ENCODE data around the gene STAG3.
"Not testable (repeated sequence)": the region's sequence is repeated elsewhere in the genome, so short reads cannot be mapped to it uniquely, and the experiment has no call there.

Gene STAG3, protein sequence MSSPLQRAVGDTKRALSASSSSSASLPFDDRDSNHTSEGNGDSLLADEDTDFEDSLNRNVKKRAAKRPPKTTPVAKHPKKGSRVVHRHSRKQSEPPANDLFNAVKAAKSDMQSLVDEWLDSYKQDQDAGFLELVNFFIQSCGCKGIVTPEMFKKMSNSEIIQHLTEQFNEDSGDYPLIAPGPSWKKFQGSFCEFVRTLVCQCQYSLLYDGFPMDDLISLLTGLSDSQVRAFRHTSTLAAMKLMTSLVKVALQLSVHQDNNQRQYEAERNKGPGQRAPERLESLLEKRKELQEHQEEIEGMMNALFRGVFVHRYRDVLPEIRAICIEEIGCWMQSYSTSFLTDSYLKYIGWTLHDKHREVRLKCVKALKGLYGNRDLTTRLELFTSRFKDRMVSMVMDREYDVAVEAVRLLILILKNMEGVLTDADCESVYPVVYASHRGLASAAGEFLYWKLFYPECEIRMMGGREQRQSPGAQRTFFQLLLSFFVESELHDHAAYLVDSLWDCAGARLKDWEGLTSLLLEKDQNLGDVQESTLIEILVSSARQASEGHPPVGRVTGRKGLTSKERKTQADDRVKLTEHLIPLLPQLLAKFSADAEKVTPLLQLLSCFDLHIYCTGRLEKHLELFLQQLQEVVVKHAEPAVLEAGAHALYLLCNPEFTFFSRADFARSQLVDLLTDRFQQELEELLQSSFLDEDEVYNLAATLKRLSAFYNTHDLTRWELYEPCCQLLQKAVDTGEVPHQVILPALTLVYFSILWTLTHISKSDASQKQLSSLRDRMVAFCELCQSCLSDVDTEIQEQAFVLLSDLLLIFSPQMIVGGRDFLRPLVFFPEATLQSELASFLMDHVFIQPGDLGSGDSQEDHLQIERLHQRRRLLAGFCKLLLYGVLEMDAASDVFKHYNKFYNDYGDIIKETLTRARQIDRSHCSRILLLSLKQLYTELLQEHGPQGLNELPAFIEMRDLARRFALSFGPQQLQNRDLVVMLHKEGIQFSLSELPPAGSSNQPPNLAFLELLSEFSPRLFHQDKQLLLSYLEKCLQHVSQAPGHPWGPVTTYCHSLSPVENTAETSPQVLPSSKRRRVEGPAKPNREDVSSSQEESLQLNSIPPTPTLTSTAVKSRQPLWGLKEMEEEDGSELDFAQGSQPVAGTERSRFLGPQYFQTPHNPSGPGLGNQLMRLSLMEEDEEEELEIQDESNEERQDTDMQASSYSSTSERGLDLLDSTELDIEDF

DNA sequence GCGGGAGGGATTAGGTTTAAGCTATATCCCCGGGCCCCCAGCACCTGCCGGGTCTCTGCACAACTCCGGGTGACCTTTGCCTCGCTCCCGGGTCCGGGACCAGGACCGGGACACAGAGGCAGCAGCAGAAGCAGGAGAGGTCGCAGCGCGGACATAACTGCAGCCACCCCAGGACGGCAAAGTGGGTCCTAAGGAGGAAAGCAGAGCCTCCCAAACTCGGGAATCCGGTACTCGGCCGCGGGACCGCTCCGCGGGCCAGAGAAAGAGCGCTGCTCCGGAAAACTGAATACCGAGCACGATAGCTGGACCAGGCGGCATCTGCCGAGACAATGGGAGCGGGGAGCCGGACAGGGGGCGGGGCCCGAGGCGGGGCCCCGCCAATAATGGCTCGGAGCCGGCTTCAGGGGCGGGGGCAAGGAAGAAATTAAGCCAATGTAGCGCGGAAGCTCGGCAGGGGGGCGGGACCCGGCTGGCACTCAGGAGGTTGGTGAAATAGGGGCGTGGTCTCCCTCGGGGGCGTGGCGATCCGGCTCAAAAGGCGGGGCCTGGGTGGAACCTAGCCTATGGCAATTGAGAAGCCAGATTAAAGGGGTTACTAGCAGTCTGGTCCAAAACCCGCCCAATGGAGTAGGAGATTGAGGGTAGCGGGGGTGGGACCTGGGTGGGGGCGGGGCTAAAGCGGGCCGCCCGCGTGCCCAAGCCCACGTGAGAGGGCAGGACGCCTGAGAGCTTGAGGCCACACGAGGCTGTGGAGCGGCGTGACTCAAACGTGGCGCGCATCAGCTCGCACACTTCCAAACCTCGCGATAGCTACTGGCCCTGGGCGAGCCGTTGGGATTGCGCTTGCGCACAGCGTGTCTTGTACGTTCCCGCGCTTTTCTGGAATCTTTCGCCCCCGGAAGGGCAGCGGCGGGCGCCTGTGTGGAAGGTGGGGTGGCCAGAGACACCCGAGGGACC is at the start of gene STAG3, which contains the start of gene GPC2:
Gene STAG3 (plus strand): TSS at position 874 of the 957 bp plus-strand sequence. CDS start 2,639 bp downstream, outside the sequence.
Gene GPC2 (minus strand): TSS at position 337 of the 957 bp plus-strand sequence. CDS start 182 bp downstream, at position 155.
- Mint-ChIP-seq H3K27ac (peak within 1 kb of the TSS; percentile 79), H3K9me3 (no peaks in the 10 kb centered on the region), H3K4me1 (ENCODE audit: low read depth) (peaks cover 34% of the 10 kb centered on the region), H3K27me3 (ENCODE audit: low read depth) (peaks cover 8% of the 10 kb centered on the region), H3K4me3 (peak within 1 kb of the TSS; percentile 77), H3K36me3 (ENCODE audit: low read depth) (peaks cover 7% of the 10 kb centered on the region)

DNA sequence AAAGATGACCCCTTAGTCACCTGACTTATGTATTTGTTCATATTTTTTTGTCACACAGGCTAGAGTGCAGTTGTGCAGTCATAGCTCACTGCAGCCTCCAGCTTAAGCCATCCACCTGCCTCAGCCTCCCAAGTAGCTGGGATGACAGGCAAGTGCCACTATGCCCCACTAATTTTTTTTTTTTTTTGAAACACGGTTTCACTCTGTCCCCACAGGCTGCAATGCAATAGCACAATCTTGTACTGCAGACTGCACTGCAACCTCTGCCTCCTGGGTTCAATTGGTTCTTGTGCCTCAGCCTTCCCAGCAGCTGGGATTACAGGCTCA is 49.1 kb upstream of the STAG3 start:
- H3K36me3 Mint-ChIP-seq (ENCODE audit: low read depth): peaks cover 5% of the 10 kb centered on the region
- no peaks in the 10 kb centered on the region for H3K27me3 Mint-ChIP-seq (ENCODE audit: low read depth)
- peak overlapping the region; percentile 63 for H3K27ac Mint-ChIP-seq
- H3K4me1 Mint-ChIP-seq (ENCODE audit: low read depth): peaks cover 31% of the 10 kb centered on the region
- H3K4me3 Mint-ChIP-seq: peak overlapping the region; percentile 100
- H3K9me3 Mint-ChIP-seq: no peaks in the 10 kb centered on the region

DNA sequence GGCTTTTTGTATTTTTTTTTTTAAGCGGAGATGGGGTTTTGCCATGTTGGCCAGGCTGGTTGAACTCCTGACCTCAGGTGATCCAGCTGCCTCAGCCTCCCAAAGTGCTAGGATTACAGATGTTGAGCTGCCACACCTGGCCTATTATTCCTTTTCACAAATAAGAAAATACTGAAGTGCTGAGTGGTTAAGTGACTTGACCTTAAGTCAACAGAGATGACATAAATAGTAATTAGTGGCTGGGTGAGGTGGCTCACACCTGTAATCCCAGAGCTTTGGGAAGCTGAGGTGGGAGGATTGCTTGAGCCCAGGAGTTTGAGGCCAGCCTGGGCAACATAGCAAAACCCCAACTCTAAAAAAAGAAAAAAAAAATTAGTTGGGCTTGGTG is 47.5 kb upstream of the STAG3 start:
- not testable (repeated sequence) for H3K27me3 Mint-ChIP-seq (ENCODE audit: low read depth); H3K36me3 Mint-ChIP-seq (ENCODE audit: low read depth); H3K27ac Mint-ChIP-seq; H3K9me3 Mint-ChIP-seq; H3K4me3 Mint-ChIP-seq
- H3K4me1 Mint-ChIP-seq (ENCODE audit: low read depth): peaks cover 21% of the 10 kb centered on the region

DNA sequence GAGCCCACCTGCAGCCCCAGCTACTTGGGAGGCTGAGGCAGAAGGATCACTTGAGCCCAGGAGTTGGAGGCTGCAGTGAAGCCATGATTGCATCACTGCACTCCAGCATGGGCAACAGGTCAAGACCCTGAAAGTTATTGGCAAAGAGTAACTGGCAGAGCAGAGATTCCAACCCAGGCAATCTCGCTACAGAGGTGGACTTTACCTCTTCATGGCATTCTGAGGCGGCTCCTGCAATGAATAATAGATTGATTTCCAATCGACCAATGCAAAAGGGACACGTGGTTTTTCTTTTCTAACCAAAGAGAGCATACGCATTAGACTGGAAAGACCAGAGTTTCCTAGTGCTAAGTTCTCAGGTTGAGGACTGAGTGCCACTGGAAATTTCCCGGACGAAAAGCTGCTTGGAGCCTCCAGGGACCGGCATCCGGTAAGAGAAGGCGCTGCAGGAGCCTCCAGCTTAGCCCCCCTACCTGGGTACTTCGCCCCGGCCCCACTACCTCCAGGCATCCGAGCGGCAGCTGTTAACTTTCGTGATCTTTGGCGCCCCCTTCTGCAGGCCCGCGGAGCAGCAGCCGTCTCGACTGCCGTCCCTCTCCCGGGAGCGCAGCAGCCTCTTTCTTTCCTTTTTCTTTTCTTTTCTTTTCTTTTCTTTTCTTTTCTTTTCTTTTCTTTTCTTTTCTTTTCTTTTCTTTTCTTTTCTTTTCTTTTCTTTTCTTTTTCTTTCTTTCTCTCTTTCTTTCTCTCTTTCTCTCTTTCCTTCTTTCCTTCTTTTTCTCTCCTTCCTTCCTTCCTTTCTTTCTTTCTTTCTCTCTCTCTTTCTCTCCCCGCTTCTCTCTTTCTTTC is 46.9 kb upstream of the STAG3 start:
- H3K36me3 Mint-ChIP-seq (ENCODE audit: low read depth): no peaks in the 10 kb centered on the region
- H3K9me3 Mint-ChIP-seq: no peaks in the 10 kb centered on the region
- peak overlapping the region; percentile 56 for H3K4me3 Mint-ChIP-seq
- peak overlapping the region; percentile 52 for H3K27ac Mint-ChIP-seq
- no peaks in the 10 kb centered on the region for H3K27me3 Mint-ChIP-seq (ENCODE audit: low read depth)
- H3K4me1 Mint-ChIP-seq (ENCODE audit: low read depth): peaks cover 18% of the 10 kb centered on the region

DNA sequence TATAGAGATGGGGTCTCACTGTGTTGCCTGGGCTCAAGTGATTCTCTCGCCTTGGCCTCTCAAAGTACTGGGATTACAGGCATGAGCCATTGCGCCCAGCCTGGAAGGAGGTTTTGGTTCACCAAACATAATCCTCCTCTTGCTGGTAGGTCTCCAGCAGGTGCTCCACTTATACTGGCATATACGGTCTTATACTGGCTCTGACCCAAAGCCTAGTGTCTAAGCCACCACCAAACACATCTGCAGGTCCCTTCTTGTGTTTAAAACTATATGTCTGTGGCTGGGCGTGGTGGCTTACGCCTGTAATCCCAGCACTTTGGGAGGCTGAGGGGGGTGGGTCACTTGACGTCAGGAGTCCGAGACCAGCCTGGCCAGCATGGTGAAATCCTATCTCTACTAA is 45.6 kb upstream of the STAG3 start:
- Mint-ChIP-seq H3K9me3 (no peaks in the 10 kb centered on the region), H3K27me3 (ENCODE audit: low read depth) (no peaks in the 10 kb centered on the region), H3K36me3 (ENCODE audit: low read depth) (no peaks in the 10 kb centered on the region), H3K4me1 (ENCODE audit: low read depth) (peaks cover 18% of the 10 kb centered on the region), H3K27ac (no peak overlapping the region), H3K4me3 (peak overlapping the region; percentile 6)

DNA sequence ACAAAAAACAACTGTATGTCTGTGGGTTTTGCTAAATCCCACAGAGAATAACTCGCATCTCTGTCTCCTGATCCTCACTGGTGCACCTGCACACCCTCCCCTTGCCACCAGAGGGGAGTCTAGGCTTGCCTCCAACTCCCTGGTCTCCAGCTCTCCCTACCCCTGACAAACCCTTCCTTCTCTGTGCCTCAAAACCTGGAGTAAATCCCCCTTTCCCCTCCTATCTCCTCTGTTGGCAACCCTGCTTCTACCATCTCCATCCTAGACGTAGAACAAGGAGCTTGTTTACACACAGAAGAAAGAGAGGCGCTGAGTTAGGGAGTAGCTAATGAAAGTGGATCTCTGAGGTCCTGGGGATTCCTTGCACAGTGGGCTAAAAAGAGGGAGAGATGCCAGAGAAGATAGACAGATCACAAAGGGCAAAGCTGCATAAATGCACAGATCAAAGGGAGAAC is 45.0 kb upstream of the STAG3 start:
- H3K27ac Mint-ChIP-seq: no peak overlapping the region
- H3K9me3 Mint-ChIP-seq: no peaks in the 10 kb centered on the region

DNA sequence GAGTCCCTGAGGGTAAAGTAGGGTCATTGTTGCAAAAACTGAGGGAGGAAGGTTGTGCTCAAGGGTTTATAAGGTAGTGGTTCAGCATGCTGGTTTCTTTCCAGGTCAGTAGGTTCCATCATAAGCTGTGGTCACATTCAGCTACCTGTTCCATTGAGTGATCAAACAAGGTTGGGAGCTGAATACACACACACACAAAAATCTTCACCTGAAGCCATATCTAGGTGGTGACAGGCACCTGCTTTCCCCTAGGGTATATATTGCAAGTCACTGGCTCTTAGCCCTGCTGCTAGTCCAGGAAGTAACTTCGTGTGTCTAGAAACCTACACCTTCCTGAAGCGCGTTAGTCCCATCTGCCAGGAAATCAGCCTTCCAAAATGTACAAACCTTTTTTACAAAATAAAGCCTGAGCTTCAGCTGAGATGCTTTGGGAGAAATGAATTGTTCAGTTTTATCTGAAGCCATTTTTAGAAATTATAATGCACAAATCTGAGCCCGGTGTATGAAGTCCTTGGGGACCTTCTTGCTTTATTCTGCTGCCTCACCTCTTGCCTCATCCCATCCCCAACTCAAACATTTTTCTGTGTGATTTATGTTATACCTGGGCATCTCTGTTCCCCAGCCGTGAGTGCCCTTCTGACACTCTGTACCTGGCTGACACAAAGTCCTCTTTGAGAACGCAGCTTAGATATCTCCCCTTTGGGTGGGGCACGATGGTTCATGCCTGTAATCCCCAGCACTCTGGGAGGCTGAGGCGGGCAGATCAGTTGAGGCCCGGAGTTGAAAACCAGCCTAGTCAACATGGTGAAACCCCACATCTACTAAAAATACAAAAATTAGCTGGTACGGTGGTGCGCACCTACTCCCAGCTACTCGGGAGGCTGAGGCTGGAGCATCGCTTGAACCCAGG is 39.6 kb upstream of the STAG3 start:
- no peaks in the 10 kb centered on the region for H3K36me3 Mint-ChIP-seq (ENCODE audit: low read depth)
- H3K27me3 Mint-ChIP-seq (ENCODE audit: low read depth): no peaks in the 10 kb centered on the region
- peaks cover 15% of the 10 kb centered on the region for H3K4me1 Mint-ChIP-seq (ENCODE audit: low read depth)
- peak overlapping the region; percentile 57 for H3K27ac Mint-ChIP-seq
- H3K4me3 Mint-ChIP-seq: no peak overlapping the region
- no peaks in the 10 kb centered on the region for H3K9me3 Mint-ChIP-seq

More for the DNA sequence above, 45.0 kb upstream of the STAG3 start:
- Mint-ChIP-seq H3K4me3 (peak overlapping the region; percentile 6), H3K27me3 (ENCODE audit: low read depth) (no peaks in the 10 kb centered on the region), H3K36me3 (ENCODE audit: low read depth) (no peaks in the 10 kb centered on the region), H3K4me1 (ENCODE audit: low read depth) (peaks cover 21% of the 10 kb centered on the region)

DNA sequence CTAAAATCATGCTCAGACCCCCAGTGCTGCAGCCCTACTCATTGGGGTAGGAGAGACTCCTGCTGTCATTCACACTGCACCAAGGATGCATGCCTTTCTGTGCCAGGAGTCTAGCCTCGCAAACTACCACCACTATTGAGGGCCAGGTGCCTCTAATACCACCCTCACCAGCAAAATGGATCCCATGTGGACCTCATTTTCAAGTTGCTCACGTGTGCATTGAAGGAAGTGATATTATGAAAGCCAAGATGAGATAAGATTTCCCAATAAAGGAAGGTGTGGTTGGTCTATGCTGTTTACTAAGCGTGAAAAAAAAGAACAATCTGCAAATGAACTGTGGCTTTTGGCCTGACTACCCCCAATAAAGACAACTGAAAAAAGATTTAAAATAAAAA is 36.2 kb upstream of the STAG3 start:
- Mint-ChIP-seq H3K27ac (no peak overlapping the region), H3K36me3 (ENCODE audit: low read depth) (no peaks in the 10 kb centered on the region), H3K9me3 (no peaks in the 10 kb centered on the region), H3K4me1 (ENCODE audit: low read depth) (peaks cover 15% of the 10 kb centered on the region), H3K4me3 (no peak overlapping the region), H3K27me3 (ENCODE audit: low read depth) (no peaks in the 10 kb centered on the region)

DNA sequence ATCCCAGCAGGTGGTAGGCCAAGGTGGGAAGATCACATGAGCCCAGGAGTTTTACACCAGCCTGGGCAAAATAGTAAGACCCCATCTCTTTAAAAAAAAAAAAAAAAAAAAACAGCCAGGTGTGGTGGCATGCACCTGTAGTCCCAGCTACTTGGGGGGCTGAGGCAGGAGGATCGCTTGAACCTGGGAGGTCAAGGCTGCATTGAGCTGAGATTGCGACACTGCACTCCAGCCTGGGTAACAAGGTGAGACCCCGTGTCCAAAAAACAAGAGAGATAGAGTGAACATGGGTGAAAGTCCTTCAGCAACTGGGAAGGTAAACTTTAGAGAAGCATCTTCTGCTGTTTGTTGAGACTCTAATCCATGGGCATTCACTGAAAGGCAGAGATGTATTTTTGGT is 35.3 kb upstream of the STAG3 start:
- H3K36me3 Mint-ChIP-seq (ENCODE audit: low read depth): no peaks in the 10 kb centered on the region
- H3K4me3 Mint-ChIP-seq: no peak overlapping the region
- no peaks in the 10 kb centered on the region for H3K27me3 Mint-ChIP-seq (ENCODE audit: low read depth)
- H3K4me1 Mint-ChIP-seq (ENCODE audit: low read depth): peaks cover 15% of the 10 kb centered on the region
- H3K9me3 Mint-ChIP-seq: no peaks in the 10 kb centered on the region
- no peak overlapping the region for H3K27ac Mint-ChIP-seq

DNA sequence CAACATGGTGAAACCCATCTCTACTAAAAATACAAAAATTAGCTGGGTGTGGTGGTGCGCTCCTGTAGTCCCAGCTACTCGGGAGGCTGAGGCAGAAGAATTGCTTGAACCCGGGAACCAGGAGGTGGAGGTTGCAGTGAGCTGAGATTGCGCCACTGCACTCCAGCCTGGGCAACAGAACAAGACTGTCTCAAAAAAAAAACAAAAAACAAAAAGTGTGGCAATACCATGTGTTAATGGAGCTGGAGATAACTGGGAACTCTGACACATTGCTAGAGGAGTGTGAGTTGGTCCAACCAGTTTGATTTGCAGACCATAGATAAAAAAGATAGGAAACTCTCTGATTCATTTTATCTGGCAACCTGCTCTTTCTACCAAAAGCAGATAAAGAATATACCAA is 31.4 kb upstream of the STAG3 start:
- not testable (repeated sequence) for H3K27ac Mint-ChIP-seq

DNA sequence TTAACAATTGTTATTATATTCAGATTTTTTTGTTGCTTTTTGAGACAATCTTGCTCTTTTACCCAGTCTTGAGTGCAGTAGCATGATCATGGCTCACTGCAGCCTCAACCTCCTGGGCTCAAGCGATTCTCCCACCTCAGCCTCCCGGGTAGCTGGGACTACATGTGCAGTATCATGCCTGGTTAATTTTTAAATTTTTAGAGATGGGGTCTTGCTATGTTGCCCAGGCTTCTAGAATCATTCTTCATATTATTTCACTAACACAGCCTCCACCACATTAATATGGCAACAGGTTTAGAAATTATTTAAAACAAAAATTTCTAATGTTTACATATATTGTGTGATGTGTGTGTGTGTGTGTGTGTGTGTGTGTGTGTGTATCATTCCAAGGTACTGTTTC is 30.4 kb upstream of the STAG3 start:
- H3K9me3 Mint-ChIP-seq: no peaks in the 10 kb centered on the region
- H3K4me1 Mint-ChIP-seq (ENCODE audit: low read depth): peaks cover 24% of the 10 kb centered on the region
- H3K4me3 Mint-ChIP-seq: no peak overlapping the region
- H3K27ac Mint-ChIP-seq: no peak overlapping the region
- H3K27me3 Mint-ChIP-seq (ENCODE audit: low read depth): no peaks in the 10 kb centered on the region
- H3K36me3 Mint-ChIP-seq (ENCODE audit: low read depth): peaks cover 9% of the 10 kb centered on the region

More for the DNA sequence above, 31.4 kb upstream of the STAG3 start:
- not testable (repeated sequence) for H3K27me3 Mint-ChIP-seq (ENCODE audit: low read depth); H3K36me3 Mint-ChIP-seq (ENCODE audit: low read depth); H3K4me3 Mint-ChIP-seq; H3K9me3 Mint-ChIP-seq
- peaks cover 22% of the 10 kb centered on the region for H3K4me1 Mint-ChIP-seq (ENCODE audit: low read depth)

DNA sequence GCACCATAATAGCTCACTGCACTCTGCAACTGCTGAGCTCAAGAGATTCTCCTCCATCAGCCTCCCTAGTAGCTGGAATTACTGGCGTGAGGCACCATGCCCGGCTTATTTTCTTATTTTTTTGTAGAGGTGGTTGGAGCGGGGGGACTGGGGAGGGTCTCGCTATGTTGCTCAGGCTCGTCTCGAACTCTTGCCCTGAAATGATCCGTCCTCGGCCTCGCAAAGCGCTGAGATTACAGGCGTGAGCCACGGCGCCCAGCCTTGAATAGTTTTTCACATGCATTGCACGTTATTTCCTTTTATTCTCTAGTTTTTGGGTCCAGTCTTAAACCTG is 29.5 kb upstream of the STAG3 start:
- Mint-ChIP-seq H3K9me3 (no peaks in the 10 kb centered on the region), H3K4me1 (ENCODE audit: low read depth) (peaks cover 28% of the 10 kb centered on the region), H3K4me3 (peak overlapping the region; percentile 96), H3K36me3 (ENCODE audit: low read depth) (peaks cover 15% of the 10 kb centered on the region), H3K27me3 (ENCODE audit: low read depth) (no peaks in the 10 kb centered on the region), H3K27ac (peak overlapping the region; percentile 90)

Data from T-helper 1 cell treated with Interleukin-12 subunit alpha and Interleukin-12 subunit beta and Interleukin-4 antibody, amounts not matched to agents 30 μg/mL and 1 μg/mL, for 36 hours (primary cell).